Neural crest cell (in vitro differentiated cells): ENCODE data around the gene RSPH3. TPM values are rescaled to one million over a fixed set of nuclear protein-coding genes. Genes with fewer than 3 reads are reported as not detected.

Experiments
- DNase-seq: peaks from one replicate; pipeline ENCODE4 v3.0.0; 2021; ENCODE audit warnings: low read depth, mixed read lengths, low spot score
- H3K27ac Mint-ChIP-seq: one replicate; pipeline ENCODE4 v1.8.0; 2021; ENCODE audit warnings: mild to moderate bottlenecking, mixed read lengths; ENCODE audit not compliant: unreplicated experiment
- H3K27me3 Mint-ChIP-seq: 2 replicates; pipeline ENCODE4 v1.8.0; 2021; ENCODE audit warnings: low read depth, mild to moderate bottlenecking, mixed read lengths
- H3K36me3 Mint-ChIP-seq: 2 replicates; pipeline ENCODE4 v1.8.0; 2021; ENCODE audit warnings: low read depth, mild to moderate bottlenecking, mixed read lengths
- H3K4me1 Mint-ChIP-seq: 2 replicates; pipeline ENCODE4 v1.8.0; 2021; ENCODE audit warnings: mixed read lengths
- H3K4me3 Mint-ChIP-seq: one replicate; pipeline ENCODE4 v1.8.0; 2021; ENCODE audit warnings: mild to moderate bottlenecking, mixed read lengths
- H3K9me3 Mint-ChIP-seq: 2 replicates; pipeline ENCODE4 v1.8.0; 2021; ENCODE audit warnings: mixed read lengths
- CTCF ChIP-seq: fragments of 200-600 bp; sonication (generic); conservative IDR thresholded peaks from 2 replicates; pipeline ENCODE4 v1.5.0; 2021; ENCODE audit warnings: antibody characterized with exemption, mild to moderate bottlenecking
- total RNA-seq: library from RNA; stranded (reverse); gene quantifications from 2 replicates; pipeline ENCODE4 v1.2.1, GENCODE V29; 2021

Gene RSPH3
- total RNA-seq, 1 donor from 2014 or later: 5.4 TPM

GRCh38 chr6:158978757-158979156 is 21.2 kb downstream of the RSPH3 start:
- Mint-ChIP-seq H3K9me3 (no peaks in the 10 kb centered on the region), H3K27ac (no peak overlapping the region), H3K4me3 (no peak overlapping the region), H3K4me1 (no peaks in the 10 kb centered on the region), H3K36me3 (peaks cover 4% of the 10 kb centered on the region), H3K27me3 (no peaks in the 10 kb centered on the region)
- no peak for DNase-seq
- TF ChIP-seq CTCF: no peak

- Mint-ChIP-seq H3K4me3 (no peak overlapping the region), H3K4me1 (no peaks in the 10 kb centered on the region), H3K27ac (no peak overlapping the region), H3K36me3 (peaks cover 4% of the 10 kb centered on the region), H3K27me3 (no peaks in the 10 kb centered on the region), H3K9me3 (no peaks in the 10 kb centered on the region)
- no peak for TF ChIP-seq CTCF
- DNase-seq: no peak
Observed at GRCh38 chr6:158977382-158977781, 22.6 kb downstream of the RSPH3 start.

GRCh38 chr6:158972241-158973233 is 27.5 kb downstream of the RSPH3 start:
- no peak overlapping the region for H3K27ac Mint-ChIP-seq
- peaks cover 4% of the 10 kb centered on the region for H3K4me1 Mint-ChIP-seq
- H3K9me3 Mint-ChIP-seq: peaks cover 13% of the 10 kb centered on the region
- no peaks in the 10 kb centered on the region for H3K27me3 Mint-ChIP-seq
- no peak for DNase-seq
- peaks cover 21% of the 10 kb centered on the region for H3K36me3 Mint-ChIP-seq
- H3K4me3 Mint-ChIP-seq: no peak overlapping the region
- TF ChIP-seq CTCF: peak; percentile 80

GRCh38 chr6:158970640-158971275 is 29.2 kb downstream of the RSPH3 start:
- peaks cover 20% of the 10 kb centered on the region for H3K9me3 Mint-ChIP-seq
- no peak for TF ChIP-seq CTCF
- no peak for DNase-seq
- no peak overlapping the region for H3K27ac Mint-ChIP-seq
- H3K27me3 Mint-ChIP-seq: no peaks in the 10 kb centered on the region
- H3K36me3 Mint-ChIP-seq: peaks cover 26% of the 10 kb centered on the region
- H3K4me3 Mint-ChIP-seq: no peak overlapping the region
- peaks cover 4% of the 10 kb centered on the region for H3K4me1 Mint-ChIP-seq

GRCh38 chr6:158969148-158969547 is 30.9 kb downstream of the RSPH3 start:
- H3K4me1 Mint-ChIP-seq: peaks cover 4% of the 10 kb centered on the region
- DNase-seq: no peak
- H3K27ac Mint-ChIP-seq: no peak overlapping the region
- H3K36me3 Mint-ChIP-seq: peaks cover 34% of the 10 kb centered on the region
- no peak for TF ChIP-seq CTCF
- no peak overlapping the region for H3K4me3 Mint-ChIP-seq
- H3K9me3 Mint-ChIP-seq: peaks cover 28% of the 10 kb centered on the region
- no peaks in the 10 kb centered on the region for H3K27me3 Mint-ChIP-seq
